Glomerular visceral epithelial cell (primary cell): Measurements from ENCODE around the gene CPN2.

Source experiments
- DNase-seq: peaks from one replicate; pipeline ENCODE4 v3.0.0-alpha.2; 2016; ENCODE audit errors: extremely low spot score

The CPN2 gene

DNA sequence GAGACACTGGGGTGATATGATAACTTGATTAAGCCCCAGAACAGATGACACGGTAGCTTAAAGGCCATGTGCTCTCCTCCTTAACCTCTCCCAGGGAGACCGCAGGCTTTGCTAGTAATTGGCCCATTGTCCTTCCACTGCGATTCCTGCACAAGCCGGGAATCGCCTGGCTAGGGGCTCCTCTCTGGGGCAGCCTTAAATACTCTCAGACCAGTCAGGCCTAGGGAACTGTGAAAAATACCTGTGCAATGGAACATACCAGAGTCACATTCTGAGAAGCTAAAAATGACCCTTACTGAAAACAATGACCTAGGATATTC, 56.3 kb downstream of the CPN2 start:
- DNase-seq: no peak

DNA sequence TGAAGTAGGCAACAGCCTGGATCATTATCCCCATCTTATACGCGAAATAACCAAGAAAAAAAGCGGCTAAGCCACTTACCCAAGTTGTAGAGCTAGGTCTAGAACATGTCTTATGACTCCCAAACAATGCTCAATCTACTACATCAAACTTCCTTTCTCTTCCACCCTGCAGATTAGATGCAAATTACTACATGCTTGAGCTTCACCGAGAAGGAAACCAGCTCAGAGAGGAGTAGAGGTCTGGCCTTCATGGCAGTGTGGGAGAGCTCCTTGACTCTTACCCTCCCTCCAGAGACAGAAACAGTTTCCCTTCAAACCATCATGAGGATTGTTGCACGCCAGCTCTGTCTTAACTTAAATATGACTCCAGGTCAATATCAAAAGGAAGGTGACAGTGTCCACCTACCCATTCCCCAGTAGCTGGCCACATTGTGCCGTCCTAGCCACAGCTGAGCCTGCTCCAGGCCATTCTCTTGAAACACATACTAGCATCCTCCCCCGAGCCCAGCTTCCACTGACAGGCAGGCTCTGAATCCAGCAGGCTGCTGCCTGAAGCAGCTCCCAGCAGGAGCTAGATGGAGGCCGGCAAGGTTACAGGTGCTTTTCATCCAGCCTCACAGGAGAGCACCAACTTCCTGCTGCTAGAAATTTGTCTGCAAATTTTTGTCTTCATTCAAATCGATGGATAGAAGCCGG, 56.8 kb downstream of the CPN2 start:
- no peak for DNase-seq

DNA sequence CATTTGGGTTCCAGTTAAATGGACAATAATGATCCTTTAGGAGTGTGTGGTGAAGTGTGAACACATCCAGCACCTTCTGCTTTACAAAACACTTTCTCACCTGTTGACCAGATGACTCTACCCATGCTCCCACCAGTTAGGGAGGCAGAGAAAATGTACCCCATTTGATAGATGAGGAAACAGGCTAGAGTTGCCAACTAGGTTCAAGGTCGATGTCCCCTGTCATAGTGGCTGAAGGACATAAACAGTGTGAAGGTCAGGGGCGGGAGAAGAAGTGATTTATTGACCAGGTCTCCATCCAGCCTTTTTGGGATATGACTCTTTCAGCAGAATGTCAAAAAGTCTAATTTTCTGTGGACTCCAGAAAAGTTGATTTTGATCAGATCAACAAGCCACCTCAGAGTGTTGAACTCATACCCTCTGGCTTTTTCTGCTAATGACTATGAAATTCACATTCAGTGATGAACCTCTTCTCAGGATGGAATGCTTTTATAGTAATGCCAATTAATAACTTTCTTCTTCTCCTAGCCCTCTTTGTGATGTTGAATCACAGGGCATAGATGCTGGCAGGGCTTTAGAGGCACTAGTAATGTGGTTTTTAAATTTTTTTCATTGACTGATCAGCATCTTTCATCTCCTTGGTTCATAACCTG, 57.5 kb downstream of the CPN2 start:
- DNase-seq: no peak

DNA sequence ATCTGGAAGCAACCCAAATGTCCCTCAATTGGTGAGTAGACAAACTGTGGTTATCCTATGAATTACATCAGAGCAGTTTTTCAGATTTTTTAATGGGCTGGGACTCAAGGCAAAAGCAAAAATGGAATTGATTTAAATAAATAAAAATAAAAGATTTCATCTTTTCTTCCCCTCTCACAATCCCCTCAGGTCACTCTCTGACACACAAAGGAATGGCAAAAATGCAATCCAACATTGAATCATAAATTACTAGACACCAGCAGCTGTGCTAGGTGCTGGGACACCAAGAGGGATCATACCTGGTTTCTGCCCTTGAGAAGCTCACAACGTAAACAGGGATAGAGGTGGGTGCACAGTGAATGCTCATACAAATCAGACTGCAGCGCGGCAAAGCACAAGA, 58.8 kb downstream of the CPN2 start:
- no peak for DNase-seq
